ENCODE measurements around the gene NQO1.
"Not testable (repeated sequence)": the region's sequence is repeated elsewhere in the genome, so short reads cannot be mapped to it uniquely, and the experiment has no call there.

The NQO1 gene

GRCh38 chr16:69741951-69742904, 15.9 kb upstream of the NQO1 start:
- no peak for DNase-seq (ENCODE audit: low spot score)

GRCh38 chr16:69741519-69741918, 15.2 kb upstream of the NQO1 start:
- no peak for DNase-seq (ENCODE audit: low spot score)

- DNase-seq (ENCODE audit: low spot score): no peak
Observed at GRCh38 chr16:69732101-69732500, 5.7 kb upstream of the NQO1 start.

- not testable (repeated sequence) for DNase-seq (ENCODE audit: low spot score)
Observed at GRCh38 chr16:69731280-69731679, 4.9 kb upstream of the NQO1 start.

GRCh38 chr16:69729030-69729429, 2.7 kb upstream of the NQO1 start:
- DNase-seq (ENCODE audit: low spot score): not testable (repeated sequence)

GRCh38 chr16:69727916-69728270, 1.5 kb upstream of the NQO1 start:
- no peak for DNase-seq (ENCODE audit: low spot score)

- no peak for DNase-seq (ENCODE audit: low spot score)
Observed at GRCh38 chr16:69725480-69726312, 664 bp downstream of the NQO1 start.

GRCh38 chr16:69724981-69725479, 1.3 kb downstream of the NQO1 start:
- DNase-seq (ENCODE audit: low spot score): no peak

GRCh38 chr16:69724414-69724873, 1.9 kb downstream of the NQO1 start:
- DNase-seq (ENCODE audit: low spot score): no peak

GRCh38 chr16:69721441-69721957, 4.9 kb downstream of the NQO1 start:
- DNase-seq (ENCODE audit: low spot score): no peak

GRCh38 chr16:69720822-69721430, 5.4 kb downstream of the NQO1 start:
- DNase-seq (ENCODE audit: low spot score): no peak

GRCh38 chr16:69718111-69718764, 8.1 kb downstream of the NQO1 start:
- DNase-seq (ENCODE audit: low spot score): no peak

GRCh38 chr16:69717066-69717465, 9.3 kb downstream of the NQO1 start:
- DNase-seq (ENCODE audit: low spot score): peak; percentile 59

GRCh38 chr16:69712914-69713581, 13.3 kb downstream of the NQO1 start:
- no peak for DNase-seq (ENCODE audit: low spot score)

GRCh38 chr16:69712277-69712676, 14.1 kb downstream of the NQO1 start:
- no peak for DNase-seq (ENCODE audit: low spot score)

- DNase-seq (ENCODE audit: low spot score): no peak
Observed at GRCh38 chr16:69711115-69711740, 15.1 kb downstream of the NQO1 start.

GRCh38 chr16:69709456-69710084, 16.8 kb downstream of the NQO1 start:
- peak; percentile 58 for DNase-seq (ENCODE audit: low spot score)

- no peak for DNase-seq (ENCODE audit: low spot score)
Observed at GRCh38 chr16:69707920-69708683, 18.3 kb downstream of the NQO1 start.

GRCh38 chr16:69706975-69707340, 19.4 kb downstream of the NQO1 start:
- no peak for DNase-seq (ENCODE audit: low spot score)
